Skin of body (tissue), 2 donors: ENCODE results near the gene CASS4. TPM values are rescaled to one million over a fixed set of nuclear protein-coding genes. Genes with fewer than 3 reads are reported as not detected.
"Not testable (repeated sequence)": the region's sequence is repeated elsewhere in the genome, so short reads cannot be mapped to it uniquely, and the experiment has no call there.

Source experiments
- DNase-seq: peaks from one replicate; lab custom pipeline; 2025; lab: John Stamatoyannopoulos, UW
- total RNA-seq: library from RNA; depleted of rRNA; stranded (reverse); fragments of >200 nt; gene quantifications from one replicate; pipeline ENCODE4 v1.2.3, GENCODE V29; 2014

Gene CASS4, protein sequence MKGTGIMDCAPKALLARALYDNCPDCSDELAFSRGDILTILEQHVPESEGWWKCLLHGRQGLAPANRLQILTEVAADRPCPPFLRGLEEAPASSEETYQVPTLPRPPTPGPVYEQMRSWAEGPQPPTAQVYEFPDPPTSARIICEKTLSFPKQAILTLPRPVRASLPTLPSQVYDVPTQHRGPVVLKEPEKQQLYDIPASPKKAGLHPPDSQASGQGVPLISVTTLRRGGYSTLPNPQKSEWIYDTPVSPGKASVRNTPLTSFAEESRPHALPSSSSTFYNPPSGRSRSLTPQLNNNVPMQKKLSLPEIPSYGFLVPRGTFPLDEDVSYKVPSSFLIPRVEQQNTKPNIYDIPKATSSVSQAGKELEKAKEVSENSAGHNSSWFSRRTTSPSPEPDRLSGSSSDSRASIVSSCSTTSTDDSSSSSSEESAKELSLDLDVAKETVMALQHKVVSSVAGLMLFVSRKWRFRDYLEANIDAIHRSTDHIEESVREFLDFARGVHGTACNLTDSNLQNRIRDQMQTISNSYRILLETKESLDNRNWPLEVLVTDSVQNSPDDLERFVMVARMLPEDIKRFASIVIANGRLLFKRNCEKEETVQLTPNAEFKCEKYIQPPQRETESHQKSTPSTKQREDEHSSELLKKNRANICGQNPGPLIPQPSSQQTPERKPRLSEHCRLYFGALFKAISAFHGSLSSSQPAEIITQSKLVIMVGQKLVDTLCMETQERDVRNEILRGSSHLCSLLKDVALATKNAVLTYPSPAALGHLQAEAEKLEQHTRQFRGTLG
- total RNA-seq = 0.89 TPM

GRCh38 chr20:56411759-56412472 lies at the start of gene CASS4:
Gene CASS4 (plus strand): TSS chr20:56412260. CDS start chr20:56412459, 199 bp downstream.
- peak; percentile 29 for DNase-seq

DNA sequence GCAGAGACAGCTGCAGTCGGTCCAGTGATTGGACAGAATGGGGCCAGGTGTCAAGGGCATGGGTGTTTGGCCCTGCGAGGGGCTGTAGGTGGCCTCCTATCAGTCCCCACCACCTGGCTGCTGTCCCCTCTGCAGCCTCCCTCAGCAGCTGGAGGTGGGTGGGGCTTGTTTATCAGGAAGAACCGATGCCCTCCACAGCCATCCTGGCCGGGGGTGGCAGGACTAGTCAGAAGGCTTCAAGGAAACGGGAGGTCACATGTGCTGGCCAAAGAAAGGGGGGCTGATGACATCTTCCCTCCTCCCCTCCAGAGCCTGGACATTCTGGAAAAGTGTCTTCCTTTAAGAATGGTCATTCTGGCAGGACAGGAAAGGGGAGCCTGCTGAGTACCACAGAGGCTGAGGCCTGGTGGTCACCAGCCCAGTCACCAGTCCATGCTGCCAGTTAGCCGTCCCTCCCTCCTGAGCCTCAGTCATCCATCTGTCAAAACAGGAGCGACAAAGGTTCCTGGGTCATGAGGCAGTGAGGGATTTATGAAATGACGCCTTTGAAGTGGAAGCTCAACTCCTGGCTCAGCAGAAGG lies 49.1 kb upstream of the CASS4 start:
- no peak for DNase-seq

GRCh38 chr20:56363491-56363890 lies 48.6 kb upstream of the CASS4 start:
- DNase-seq = no peak

DNA sequence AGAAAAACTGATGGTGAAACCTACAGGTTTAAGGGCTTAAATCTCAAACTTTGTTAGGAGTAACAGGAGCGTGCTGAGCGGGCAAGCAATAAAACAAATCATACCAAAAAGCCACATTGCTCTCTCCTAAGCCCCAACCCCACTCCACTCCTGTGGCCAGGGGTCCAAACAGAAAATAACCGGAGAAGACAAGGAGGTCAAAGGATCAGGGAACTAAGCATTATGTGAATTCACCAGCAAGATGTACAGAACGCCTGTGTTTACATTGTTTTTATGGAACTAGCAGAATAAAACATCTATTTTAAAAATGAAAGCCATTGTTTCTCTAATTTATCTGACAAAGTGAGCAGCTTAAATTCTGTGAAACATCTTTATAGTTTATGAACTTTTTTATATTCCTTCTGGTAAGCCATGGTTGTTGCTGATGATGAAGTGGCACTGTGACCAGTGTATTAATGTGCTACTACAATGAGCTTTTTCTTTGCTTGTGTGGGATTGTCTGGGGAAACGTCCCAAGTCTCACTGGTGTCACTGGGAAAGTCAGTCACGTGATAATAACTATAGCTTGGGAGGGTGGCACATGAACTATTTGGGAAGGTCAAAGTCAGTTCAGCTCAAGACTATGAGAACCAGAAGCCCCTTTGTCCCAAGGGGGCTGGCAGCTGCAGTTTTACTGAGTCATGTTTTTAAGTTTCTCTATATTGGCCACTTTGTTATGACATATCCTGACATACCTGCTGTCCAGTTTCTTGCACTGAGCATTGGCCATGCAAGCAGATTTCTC lies 43.5 kb upstream of the CASS4 start:
- no peak for DNase-seq

- DNase-seq = no peak
Observed at GRCh38 chr20:56369179-56369578, 42.9 kb upstream of the CASS4 start.

GRCh38 chr20:56371977-56372376 lies 40.1 kb upstream of the CASS4 start:
- no peak for DNase-seq

GRCh38 chr20:56372850-56373249 lies 39.2 kb upstream of the CASS4 start:
- DNase-seq = no peak

DNA sequence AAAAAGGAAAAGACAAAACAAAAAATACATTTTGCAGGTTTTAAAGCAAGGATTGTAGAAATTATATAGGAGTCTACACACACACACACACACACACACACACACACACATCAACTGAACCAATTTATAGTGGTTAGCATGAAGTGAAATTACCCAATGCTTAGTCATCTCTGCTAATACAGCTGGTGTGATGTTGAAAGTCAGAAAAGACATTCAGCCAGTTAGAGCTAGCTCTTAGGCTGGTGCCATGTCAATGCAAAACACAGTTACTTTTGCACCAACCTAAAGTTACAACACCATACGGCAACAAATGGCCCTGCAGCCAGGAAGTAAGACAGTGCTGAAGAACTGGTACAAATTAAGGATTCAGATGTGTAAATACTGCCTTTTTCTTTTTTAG lies 38.1 kb upstream of the CASS4 start:
- DNase-seq = no peak

DNA sequence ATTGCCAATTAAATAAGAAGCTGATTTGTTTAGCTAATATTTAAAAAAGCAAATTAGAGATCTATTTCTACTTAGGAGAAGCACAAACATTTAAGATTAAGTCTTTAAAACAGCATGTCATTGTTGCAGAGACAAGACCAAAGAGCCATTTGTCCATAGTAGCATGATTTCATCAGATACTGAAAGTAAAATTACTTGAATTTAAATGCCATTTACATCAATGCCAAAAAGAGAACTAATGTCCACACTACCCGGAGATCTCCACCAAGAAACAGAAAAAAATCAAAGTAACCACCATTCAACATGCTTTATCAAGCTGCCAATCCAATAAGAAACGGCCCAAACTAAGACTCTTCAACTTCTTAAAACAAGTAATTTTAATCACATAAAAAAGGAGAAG lies 35.7 kb upstream of the CASS4 start:
- no peak for DNase-seq

GRCh38 chr20:56378386-56378785 lies 33.7 kb upstream of the CASS4 start:
- DNase-seq = no peak

DNA sequence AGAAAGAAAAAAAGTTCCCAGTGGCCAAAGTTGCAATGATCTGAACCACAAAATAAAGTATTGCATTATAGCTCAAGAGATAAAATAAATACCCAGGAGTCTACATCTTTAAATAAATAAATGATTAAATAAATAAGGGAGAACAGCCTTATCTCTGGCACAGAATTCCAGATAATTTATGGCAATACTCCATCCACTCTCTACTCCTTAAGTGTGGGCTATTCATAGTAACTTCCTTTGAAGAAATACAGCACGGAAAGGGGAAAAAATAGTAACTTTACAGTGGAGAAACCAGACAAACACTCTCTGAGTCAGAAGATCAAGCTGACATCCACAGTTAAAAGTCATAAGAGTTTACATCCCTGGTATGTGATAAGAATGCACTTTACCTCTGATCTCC lies 31.7 kb upstream of the CASS4 start:
- DNase-seq = no peak

DNA sequence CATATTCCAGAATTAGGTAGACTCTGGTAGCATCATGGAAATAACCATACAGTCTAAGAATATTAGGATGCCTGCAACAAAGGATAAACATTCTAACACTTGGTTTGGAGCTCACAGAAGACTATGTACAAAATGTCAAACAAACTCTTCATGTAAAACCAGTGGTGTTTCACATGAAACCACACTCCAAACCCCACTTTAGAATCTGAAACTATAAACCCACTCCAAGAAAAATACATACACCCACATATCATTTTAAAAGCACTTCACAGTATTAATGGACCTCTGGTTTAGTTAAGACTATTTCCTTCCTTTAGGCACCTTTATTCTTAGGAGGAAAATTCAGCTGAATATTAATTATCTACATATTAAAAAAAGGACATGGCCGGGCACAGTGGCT lies 30.6 kb upstream of the CASS4 start:
- DNase-seq = no peak

DNA sequence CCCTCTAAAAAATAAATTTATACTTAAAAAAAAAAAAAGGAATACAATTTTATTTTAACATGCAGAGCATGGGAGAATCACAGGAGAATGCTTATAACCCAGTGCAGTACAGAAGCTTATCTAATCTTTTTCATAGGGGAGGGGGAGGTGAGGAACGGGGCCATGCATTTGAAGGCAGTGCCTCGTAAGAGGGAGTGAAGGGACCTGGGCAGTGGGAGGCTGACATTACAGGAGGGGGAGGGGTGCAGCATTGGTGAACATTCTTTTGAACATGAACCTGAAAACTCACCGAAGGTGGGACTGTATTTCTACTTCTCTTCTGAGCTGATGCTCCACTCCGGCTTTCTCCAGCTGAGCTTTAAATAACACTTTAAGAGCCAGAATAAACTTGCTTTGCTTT lies 29.4 kb upstream of the CASS4 start:
- DNase-seq = no peak

- no peak for DNase-seq
Observed at GRCh38 chr20:56383334-56383733, 28.7 kb upstream of the CASS4 start.

GRCh38 chr20:56385130-56385529 lies 26.9 kb upstream of the CASS4 start:
- DNase-seq = no peak

DNA sequence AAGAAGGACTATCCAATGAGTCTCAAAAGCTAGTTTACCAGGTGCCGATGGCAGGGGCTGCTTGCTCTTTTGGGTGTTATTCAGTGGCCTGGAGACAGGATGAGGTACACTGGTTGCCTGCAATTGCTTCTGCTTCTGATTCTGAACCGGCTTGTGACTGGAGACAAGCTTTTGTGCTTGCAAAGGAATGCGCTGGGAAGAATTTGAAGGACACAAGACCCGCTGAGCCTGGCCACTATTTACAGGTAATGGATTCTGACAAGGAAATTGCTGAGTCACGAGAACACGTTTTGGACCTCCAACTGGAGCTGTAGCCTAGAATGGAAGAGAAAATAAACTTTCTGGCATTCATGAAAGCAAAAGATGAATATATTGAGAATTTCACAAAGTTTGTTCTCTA lies 25.8 kb upstream of the CASS4 start:
- no peak for DNase-seq

- DNase-seq = no peak
Observed at GRCh38 chr20:56388882-56389281, 23.2 kb upstream of the CASS4 start.

DNA sequence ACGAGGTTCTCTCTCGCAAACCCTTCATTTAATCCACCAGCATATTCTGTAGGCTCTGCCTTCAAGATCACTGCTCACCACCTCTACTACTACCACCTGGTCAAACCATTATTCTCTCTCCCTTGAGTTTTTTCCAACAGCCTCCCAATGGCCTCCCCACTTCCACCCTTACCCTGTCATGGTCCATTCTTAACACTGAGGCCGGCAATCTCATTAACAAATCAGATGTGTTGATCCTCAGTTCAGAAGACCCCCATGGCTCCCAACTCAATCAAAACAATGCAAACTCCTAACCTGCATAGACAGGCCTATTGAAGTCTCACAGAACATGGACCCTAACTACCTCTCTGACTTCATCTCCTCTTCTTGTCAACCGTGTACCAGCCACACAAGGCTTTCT lies 22.3 kb upstream of the CASS4 start:
- no peak for DNase-seq

DNA sequence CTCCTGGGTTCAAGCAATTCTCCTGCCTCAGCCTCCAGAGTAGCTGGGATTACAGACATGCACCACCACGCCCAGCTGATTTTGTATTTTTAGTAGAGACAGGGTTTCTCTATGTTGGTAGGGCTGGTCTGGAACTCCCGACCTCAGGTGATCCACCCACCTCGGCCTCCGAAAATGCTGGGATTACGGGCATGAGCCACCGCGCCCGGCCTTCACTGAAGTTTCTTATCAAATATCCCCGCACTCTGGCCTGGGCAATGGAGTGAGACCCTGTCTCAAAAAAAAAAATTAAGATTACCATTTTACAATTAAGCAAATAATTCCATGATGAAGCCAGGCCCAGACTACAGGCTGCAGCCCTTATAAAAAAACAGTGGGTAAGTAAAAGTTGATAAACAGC lies 21.7 kb upstream of the CASS4 start:
- DNase-seq = not testable (repeated sequence)

GRCh38 chr20:56391037-56391436 lies 21.0 kb upstream of the CASS4 start:
- no peak for DNase-seq

DNA sequence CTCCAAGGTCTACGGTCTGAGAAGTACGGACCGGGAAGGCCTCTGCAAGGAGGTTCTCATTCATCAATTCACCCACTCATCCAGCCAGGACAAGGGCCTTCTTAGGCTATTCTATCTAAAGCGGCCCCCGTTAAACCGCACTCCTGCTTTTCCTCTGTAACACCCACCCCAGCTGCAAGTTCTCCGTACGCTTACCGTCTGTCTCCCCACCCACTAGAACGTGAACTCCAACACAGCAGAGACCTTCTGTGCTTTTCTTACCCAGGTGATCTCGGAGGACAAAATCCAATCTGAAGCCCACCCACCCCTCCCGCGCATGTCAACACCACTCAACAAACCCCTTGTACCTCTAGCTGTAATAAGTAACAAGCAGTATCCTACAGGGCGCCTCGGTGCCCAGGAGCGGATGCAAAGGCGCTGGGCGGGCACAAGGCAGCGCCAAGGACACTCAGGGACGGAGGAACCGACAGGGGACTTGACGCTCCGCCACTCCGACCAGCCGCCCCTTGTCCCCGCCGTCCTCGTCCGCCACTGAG lies 20.4 kb upstream of the CASS4 start:
- no peak for DNase-seq
